Parathyroid adenoma (tissue), 2 donors: ENCODE measurements around the gene ORC5.

Source experiments
- H2AFZ ChIP-seq: fragments of 300-600 bp; sonication (generic); one replicate; pipeline ENCODE4 v1.7.0; 2017; ENCODE audit warnings: antibody characterized with exemption, mild to moderate bottlenecking
- H3K27ac ChIP-seq: fragments of 300-600 bp; sonication (generic); one replicate; pipeline ENCODE4 v1.7.0; 2017
- H3K27me3 ChIP-seq: fragments of 300-600 bp; sonication (generic); one replicate; pipeline ENCODE4 v1.7.0; 2017; ENCODE audit warnings: low read length; ENCODE audit not compliant: control insufficient read depth, insufficient read depth
- H3K36me3 ChIP-seq: fragments of 300-600 bp; sonication (generic); one replicate; pipeline ENCODE4 v1.7.0; 2017; ENCODE audit warnings: low read length; ENCODE audit not compliant: control insufficient read depth, insufficient read depth
- H3K4me1 ChIP-seq: fragments of 300-600 bp; sonication (generic); one replicate; pipeline ENCODE4 v1.7.0; 2017; ENCODE audit warnings: control low read depth
- H3K4me2 ChIP-seq: fragments of 300-600 bp; sonication (generic); one replicate; pipeline ENCODE4 v1.7.0; 2017; ENCODE audit warnings: low read length
- H3K4me3 ChIP-seq: fragments of 300-600 bp; sonication (generic); one replicate; pipeline ENCODE4 v1.7.0; 2017; ENCODE audit warnings: low read depth, low read length
- H3K79me2 ChIP-seq: fragments of 300-600 bp; sonication (generic); one replicate; pipeline ENCODE4 v1.7.0; 2017; ENCODE audit warnings: control low read depth
- H3K9ac ChIP-seq: fragments of 300-600 bp; sonication (generic); one replicate; pipeline ENCODE4 v1.7.0; 2017; ENCODE audit warnings: mild to moderate bottlenecking
- H3K9me3 ChIP-seq: fragments of 300-600 bp; sonication (generic); one replicate; pipeline ENCODE4 v1.7.0; 2017; ENCODE audit warnings: low read length; ENCODE audit not compliant: control insufficient read depth
- TF ChIP-seq, protein P1 (sequence below): fragments of 300-600 bp; sonication (generic); IDR thresholded peaks from one replicate; pipeline ENCODE4 v1.7.0; 2017; ENCODE audit warnings: antibody characterized with exemption, mild to moderate bottlenecking
- donor health status: primary hyperparathyroidism.

The ORC5 gene

DNA sequence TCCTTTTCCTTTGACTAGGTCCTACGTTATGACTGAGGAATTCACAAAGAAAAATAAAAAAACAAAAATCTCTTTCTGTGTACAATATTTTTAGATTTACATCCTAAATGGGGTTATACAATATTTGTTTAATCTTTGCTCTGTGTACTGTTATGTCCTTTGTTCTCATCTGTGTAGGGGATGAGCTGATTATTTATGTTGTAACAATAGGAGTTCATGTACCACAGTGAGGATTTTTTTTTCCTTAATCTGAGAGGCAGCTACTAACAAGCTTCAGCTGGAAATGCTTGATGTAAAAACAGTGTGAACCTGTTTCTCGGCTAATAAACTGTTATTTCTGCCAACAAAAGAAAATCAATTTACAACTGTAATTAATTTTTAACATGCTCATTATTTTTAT lies 58.0 kb downstream of the ORC5 start:
- no peak overlapping the region for H3K4me3 ChIP-seq
- H3K4me2 ChIP-seq, result no peak overlapping the region
- no peaks in the 10 kb centered on the region for H3K4me1 ChIP-seq
- no peak overlapping the region for H3K27ac ChIP-seq
- no peaks in the 10 kb centered on the region for H3K36me3 ChIP-seq
- H2AFZ ChIP-seq, result no peak overlapping the region
- H3K9ac ChIP-seq, result no peak overlapping the region
- H3K79me2 ChIP-seq, result no peaks in the 10 kb centered on the region
- H3K27me3 ChIP-seq, result no peaks in the 10 kb centered on the region
- H3K9me3 ChIP-seq, result no peaks in the 10 kb centered on the region
- TF ChIP-seq, protein P1, sequence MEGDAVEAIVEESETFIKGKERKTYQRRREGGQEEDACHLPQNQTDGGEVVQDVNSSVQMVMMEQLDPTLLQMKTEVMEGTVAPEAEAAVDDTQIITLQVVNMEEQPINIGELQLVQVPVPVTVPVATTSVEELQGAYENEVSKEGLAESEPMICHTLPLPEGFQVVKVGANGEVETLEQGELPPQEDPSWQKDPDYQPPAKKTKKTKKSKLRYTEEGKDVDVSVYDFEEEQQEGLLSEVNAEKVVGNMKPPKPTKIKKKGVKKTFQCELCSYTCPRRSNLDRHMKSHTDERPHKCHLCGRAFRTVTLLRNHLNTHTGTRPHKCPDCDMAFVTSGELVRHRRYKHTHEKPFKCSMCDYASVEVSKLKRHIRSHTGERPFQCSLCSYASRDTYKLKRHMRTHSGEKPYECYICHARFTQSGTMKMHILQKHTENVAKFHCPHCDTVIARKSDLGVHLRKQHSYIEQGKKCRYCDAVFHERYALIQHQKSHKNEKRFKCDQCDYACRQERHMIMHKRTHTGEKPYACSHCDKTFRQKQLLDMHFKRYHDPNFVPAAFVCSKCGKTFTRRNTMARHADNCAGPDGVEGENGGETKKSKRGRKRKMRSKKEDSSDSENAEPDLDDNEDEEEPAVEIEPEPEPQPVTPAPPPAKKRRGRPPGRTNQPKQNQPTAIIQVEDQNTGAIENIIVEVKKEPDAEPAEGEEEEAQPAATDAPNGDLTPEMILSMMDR, result no peak

DNA sequence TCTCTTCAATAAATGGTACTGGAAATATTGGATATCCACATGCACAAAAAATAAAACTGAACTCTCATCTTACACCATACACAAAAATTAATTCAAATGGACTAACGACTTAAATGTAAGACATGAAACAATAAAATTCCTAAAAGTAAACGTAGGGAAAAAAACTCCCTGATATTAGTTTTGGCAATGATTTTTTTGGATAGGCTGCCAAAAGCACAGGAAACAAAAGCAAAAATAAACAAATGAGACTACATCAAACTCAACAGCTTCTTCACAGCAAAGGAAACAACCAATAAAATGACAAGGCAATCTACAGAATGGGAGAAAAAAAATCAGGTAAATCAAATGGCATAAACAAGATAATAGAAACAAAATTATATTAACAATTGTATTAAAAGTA lies 65.7 kb downstream of the ORC5 start:
- H3K27ac ChIP-seq, result no peak overlapping the region
- no peak overlapping the region for H2AFZ ChIP-seq
- H3K79me2 ChIP-seq, result no peaks in the 10 kb centered on the region
- TF ChIP-seq, protein P1, result no peak
- no peak overlapping the region for H3K4me2 ChIP-seq
- H3K4me1 ChIP-seq, result no peaks in the 10 kb centered on the region
- no peaks in the 10 kb centered on the region for H3K36me3 ChIP-seq
- no peak overlapping the region for H3K9ac ChIP-seq
- H3K4me3 ChIP-seq, result no peak overlapping the region
- H3K27me3 ChIP-seq, result no peaks in the 10 kb centered on the region
- H3K9me3 ChIP-seq, result no peaks in the 10 kb centered on the region

DNA sequence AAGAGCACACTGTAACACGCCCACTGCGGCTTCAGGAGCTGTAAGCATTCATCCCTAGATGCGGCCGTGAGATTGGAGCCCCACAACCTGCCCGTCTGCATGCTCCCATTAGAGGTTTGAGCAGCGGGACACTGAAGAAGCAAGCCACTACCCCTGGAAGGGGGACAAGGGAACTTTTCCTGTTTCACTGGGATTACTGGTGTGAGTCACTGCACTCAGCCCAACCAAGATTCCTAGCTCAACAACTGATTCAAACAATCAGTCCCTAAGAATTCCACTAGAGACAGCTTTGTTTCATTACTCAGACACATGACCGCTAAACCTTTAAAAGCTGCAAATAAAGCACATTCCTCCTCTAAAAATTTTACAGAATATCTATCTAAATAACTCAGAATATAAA lies 69.8 kb downstream of the ORC5 start:
- TF ChIP-seq, protein P1, result no peak
- Histone ChIP-seq H3K9ac (no peak overlapping the region), H3K4me1 (peaks cover 3% of the 10 kb centered on the region), H3K27ac (no peak overlapping the region), H3K4me2 (no peak overlapping the region), H3K4me3 (no peak overlapping the region), H3K27me3 (no peaks in the 10 kb centered on the region), H2AFZ (no peak overlapping the region), H3K9me3 (no peaks in the 10 kb centered on the region), H3K79me2 (no peaks in the 10 kb centered on the region), H3K36me3 (no peaks in the 10 kb centered on the region)

DNA sequence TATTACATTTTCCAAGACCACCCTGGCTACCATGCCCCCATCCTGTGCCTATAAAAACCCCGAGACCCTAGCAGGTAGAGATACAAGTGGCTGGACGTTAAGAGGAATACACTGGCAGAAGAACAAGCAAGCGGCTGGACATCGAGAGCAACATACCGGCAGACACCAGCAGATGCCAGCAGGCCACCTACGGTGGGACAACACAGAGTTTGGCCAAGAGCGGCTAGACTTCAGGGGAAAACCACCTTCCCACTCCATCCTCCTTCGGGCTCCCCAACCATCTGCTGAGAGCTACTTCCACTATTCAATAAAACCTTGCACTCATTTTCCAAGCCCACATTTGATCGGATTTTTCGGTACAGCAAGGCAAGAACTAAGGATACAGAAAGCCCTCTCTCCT lies 70.3 kb downstream of the ORC5 start:
- no peak overlapping the region for H3K27ac ChIP-seq
- TF ChIP-seq, protein P1, result no peak
- H3K36me3 ChIP-seq, result no peaks in the 10 kb centered on the region
- no peaks in the 10 kb centered on the region for H3K9me3 ChIP-seq
- H3K4me3 ChIP-seq, result no peak overlapping the region
- H3K9ac ChIP-seq, result no peak overlapping the region
- no peak overlapping the region for H3K4me2 ChIP-seq
- no peak overlapping the region for H2AFZ ChIP-seq
- H3K79me2 ChIP-seq, result no peaks in the 10 kb centered on the region
- H3K27me3 ChIP-seq, result no peaks in the 10 kb centered on the region
- H3K4me1 ChIP-seq, result peaks cover 3% of the 10 kb centered on the region

DNA sequence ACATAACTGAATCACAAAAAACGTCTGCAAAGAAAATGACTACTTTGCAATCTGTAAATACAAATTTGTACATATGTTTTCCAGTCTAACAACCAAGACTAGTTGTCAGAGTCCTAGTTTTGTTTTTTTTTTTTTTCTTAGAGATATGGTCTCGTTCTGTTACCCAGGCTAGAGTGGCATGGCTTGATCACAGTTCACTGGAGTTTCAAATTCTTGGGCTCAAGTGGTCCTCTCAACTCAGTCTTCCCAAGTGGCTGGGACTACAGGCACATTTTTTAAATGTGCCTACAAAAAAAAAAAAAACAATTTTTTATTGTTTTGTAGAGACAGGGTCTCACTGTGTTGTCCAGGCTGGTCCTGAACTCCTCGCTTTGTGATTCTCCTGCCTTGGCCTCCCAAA lies 70.8 kb downstream of the ORC5 start:
- H3K4me1 ChIP-seq, result peaks cover 3% of the 10 kb centered on the region
- TF ChIP-seq, protein P1, result no peak
- H2AFZ ChIP-seq, result no peak overlapping the region
- H3K27me3 ChIP-seq, result no peaks in the 10 kb centered on the region
- no peak overlapping the region for H3K4me2 ChIP-seq
- H3K9ac ChIP-seq, result no peak overlapping the region
- no peaks in the 10 kb centered on the region for H3K36me3 ChIP-seq
- H3K4me3 ChIP-seq, result no peak overlapping the region
- H3K79me2 ChIP-seq, result no peaks in the 10 kb centered on the region
- H3K9me3 ChIP-seq, result no peaks in the 10 kb centered on the region
- H3K27ac ChIP-seq, result no peak overlapping the region
